Nephron (organoid): ENCODE results near the gene DAPK3.
"Not testable (repeated sequence)": the region's sequence is repeated elsewhere in the genome, so short reads cannot be mapped to it uniquely, and the experiment has no call there.

Source experiments
- H3K27ac Mint-ChIP-seq, 3 experiments: 2 replicates each; pipeline ENCODE4 v1.8.0; 2020; ENCODE audit warnings: mixed read lengths in 3 of 3, mild to moderate bottlenecking in 2 of 3, moderate library complexity in 1 of 3
- H3K27me3 Mint-ChIP-seq: 2 replicates; pipeline ENCODE4 v1.8.0; 2021; ENCODE audit warnings: low read depth, mild to moderate bottlenecking, moderate library complexity, mixed read lengths
- H3K36me3 Mint-ChIP-seq: 2 replicates; pipeline ENCODE4 v1.8.0; 2020; ENCODE audit warnings: low read depth, mixed read lengths
- H3K4me1 Mint-ChIP-seq: 2 replicates; pipeline ENCODE4 v1.8.0; 2020; ENCODE audit warnings: mixed read lengths
- H3K4me3 Mint-ChIP-seq, 3 experiments: 2 replicates each; pipeline ENCODE4 v1.8.0; 2020; ENCODE audit warnings: mild to moderate bottlenecking in 3 of 3, mixed read lengths in 3 of 3, moderate library complexity in 2 of 3
- H3K9me3 Mint-ChIP-seq: 2 replicates; pipeline ENCODE4 v1.8.0; 2020; ENCODE audit warnings: mixed read lengths
- CTCF ChIP-seq, 3 experiments: fragments of 200-600 bp; sonication (generic); IDR thresholded peaks; one replicate each; pipeline ENCODE4 v1.5.0; 2021; ENCODE audit warnings: antibody characterized with exemption in 3 of 3; ENCODE audit not compliant: unreplicated experiment in 3 of 3

The DAPK3 gene

GRCh38 chr19:4007021-4007835 is 36.3 kb upstream of the DAPK3 start, which contains the start of gene PIAS4:
PIAS4 (plus strand) TSS chr19:4007736; CDS start chr19:4007761, 25 bp downstream.
- Mint-ChIP-seq H3K27ac (peak within 1 kb of the TSS; percentile 61 to 79 (median 77)), H3K27me3 (no peaks in the 10 kb centered on the region), H3K4me1 (peaks cover 31% of the 10 kb centered on the region), H3K4me3 (peak within 1 kb of the TSS; percentile 85 to 97 (median 96)), H3K36me3 (no peaks in the 10 kb centered on the region), H3K9me3 (no peaks in the 10 kb centered on the region)
- TF ChIP-seq CTCF (IDR thresholded peaks at IDR 0.05; ENCODE audit: unreplicated experiment in 3 of 3): no peak

GRCh38 chr19:4005436-4005835 is 34.5 kb upstream of the DAPK3 start:
- peaks cover 22% of the 10 kb centered on the region for H3K4me1 Mint-ChIP-seq
- H3K27me3 Mint-ChIP-seq, H3K36me3 Mint-ChIP-seq, H3K9me3 Mint-ChIP-seq: not testable (repeated sequence)
- peak overlapping the region in 1 of 3 experiments; percentile 58 for H3K27ac Mint-ChIP-seq
- H3K4me3 Mint-ChIP-seq: peak overlapping the region; percentile 77 to 88 (median 87)

GRCh38 chr19:4000798-4001197 is 29.9 kb upstream of the DAPK3 start:
- not testable (repeated sequence) for H3K27me3 Mint-ChIP-seq, H3K36me3 Mint-ChIP-seq, H3K4me1 Mint-ChIP-seq, H3K9me3 Mint-ChIP-seq, H3K27ac Mint-ChIP-seq, H3K4me3 Mint-ChIP-seq

DNA sequence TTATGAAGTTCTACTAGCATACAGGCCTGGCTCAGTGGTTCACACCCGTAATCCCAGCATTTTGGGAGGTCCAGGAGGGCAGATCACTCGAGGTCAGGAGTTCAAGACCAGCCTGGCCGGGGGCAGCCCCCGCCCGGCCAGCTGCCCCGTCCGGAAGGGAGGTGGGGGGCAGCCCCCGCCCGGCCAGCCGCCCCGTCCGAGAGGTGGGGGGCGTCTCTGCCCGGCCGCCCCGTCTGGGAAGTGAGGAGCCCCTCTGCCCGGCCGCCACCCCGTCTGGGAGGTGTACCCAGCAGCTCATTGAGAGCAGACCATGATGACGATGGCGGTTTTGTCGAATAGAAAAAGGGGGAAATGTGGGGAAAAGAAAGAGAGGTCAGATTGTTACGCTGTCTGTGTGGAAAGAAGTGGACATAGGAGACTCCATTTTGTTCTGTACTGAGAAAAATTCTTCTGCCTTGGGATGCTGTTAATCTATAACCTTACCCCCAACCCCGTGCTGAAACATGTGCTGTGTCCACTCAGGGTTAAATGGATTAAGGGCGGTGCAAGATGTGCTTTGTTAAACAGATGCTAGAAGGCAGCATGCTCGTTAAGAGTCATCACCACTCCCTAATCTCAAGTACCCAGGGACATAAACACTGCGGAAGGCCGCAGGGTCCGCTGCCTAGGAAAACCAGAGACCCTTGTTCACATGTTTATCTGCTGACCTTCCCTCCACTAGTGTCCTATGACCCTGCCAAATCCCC is 27.9 kb upstream of the DAPK3 start:
- not testable (repeated sequence) for H3K27me3 Mint-ChIP-seq, H3K4me1 Mint-ChIP-seq, H3K9me3 Mint-ChIP-seq, H3K36me3 Mint-ChIP-seq
- Mint-ChIP-seq H3K27ac (peak overlapping the region in 2 of 3 experiments; percentile 75 to 96), H3K4me3 (peak overlapping the region in 1 of 3 experiments; percentile 44)

DNA sequence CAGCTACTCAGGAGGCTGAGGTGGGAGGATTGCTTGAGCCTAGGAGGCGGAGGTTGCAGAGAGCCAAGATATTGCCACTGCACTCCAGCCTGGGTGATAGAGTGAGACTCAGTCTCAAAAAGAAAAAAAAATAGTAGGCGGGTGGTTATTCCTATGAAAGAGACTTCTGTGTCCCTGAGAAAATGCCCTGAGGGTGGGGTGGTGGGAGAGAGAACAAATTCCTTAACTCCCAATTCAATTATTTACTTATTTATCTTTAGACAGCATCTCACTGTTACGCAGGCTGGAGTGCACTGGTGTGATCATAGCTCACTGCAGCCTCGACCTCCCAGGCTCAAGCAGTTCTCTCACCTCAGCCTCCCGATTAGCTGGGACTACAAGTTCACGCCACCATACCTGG is 24.7 kb upstream of the DAPK3 start:
- Mint-ChIP-seq H3K27ac (no peak overlapping the region), H3K27me3 (peaks cover 3% of the 10 kb centered on the region), H3K4me3 (no peak overlapping the region), H3K9me3 (no peaks in the 10 kb centered on the region), H3K36me3 (no peaks in the 10 kb centered on the region), H3K4me1 (no peaks in the 10 kb centered on the region)
- no peak for TF ChIP-seq CTCF (IDR thresholded peaks at IDR 0.05; ENCODE audit: unreplicated experiment in 3 of 3)

- H3K27ac Mint-ChIP-seq: peak overlapping the region in 1 of 3 experiments; percentile 57
- peaks cover 17% of the 10 kb centered on the region for H3K4me1 Mint-ChIP-seq
- H3K27me3 Mint-ChIP-seq: peaks cover 8% of the 10 kb centered on the region
- H3K4me3 Mint-ChIP-seq: peak overlapping the region; percentile 62 to 73 (median 72)
- no peaks in the 10 kb centered on the region for H3K9me3 Mint-ChIP-seq
- no peaks in the 10 kb centered on the region for H3K36me3 Mint-ChIP-seq
- TF ChIP-seq CTCF (IDR thresholded peaks at IDR 0.05; ENCODE audit: unreplicated experiment in 3 of 3): no peak
These were observed 19.9 kb upstream of the DAPK3 start for GRCh38 chr19:3990815-3991117.

DNA sequence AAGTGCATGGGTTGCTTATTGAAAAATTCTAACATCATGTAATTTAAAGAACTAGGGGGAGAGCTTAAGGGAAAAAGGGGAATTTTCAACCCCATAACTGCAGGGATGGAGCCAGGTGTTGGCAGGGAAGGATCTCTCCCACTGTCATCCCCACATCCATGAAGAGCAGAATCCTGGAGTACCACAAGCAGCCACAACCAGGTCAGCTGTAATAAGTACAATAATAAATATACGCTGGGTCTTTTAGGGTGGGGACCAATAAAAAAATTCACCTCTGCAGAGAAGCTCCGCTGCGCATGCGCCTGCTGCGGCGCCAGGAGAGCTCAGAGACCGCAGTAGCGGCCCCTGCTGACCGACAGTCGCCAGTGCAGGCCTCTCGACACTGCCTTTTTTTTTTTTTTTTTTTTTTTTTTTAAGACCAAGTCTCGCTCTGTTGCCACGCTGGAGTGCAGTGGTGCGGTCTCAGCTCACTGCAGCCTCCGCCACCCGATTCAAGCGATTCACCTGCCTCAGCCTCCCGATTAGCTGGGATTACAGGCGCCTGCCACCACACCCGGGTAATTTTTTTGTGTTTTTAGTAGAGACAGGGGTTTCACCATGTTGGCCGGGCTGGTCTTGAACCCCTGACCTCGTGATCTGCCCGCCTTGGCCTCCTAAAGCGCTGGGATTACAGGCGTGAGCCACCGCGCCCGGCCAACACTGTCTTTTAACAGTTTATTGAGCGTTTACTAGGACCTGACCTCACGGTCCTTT is 16.9 kb upstream of the DAPK3 start:
- H3K36me3 Mint-ChIP-seq: peaks cover 20% of the 10 kb centered on the region
- H3K4me3 Mint-ChIP-seq: peak overlapping the region; percentile 61 to 69 (median 69)
- H3K27ac Mint-ChIP-seq: peak overlapping the region in 1 of 3 experiments; percentile 23
- TF ChIP-seq CTCF (IDR thresholded peaks at IDR 0.05; ENCODE audit: unreplicated experiment in 3 of 3): peak; percentile 89 to 90 (median 90)
- no peaks in the 10 kb centered on the region for H3K9me3 Mint-ChIP-seq
- H3K27me3 Mint-ChIP-seq: peaks cover 4% of the 10 kb centered on the region
- H3K4me1 Mint-ChIP-seq: peaks cover 43% of the 10 kb centered on the region
